Fibroblast of lung (primary cell): ENCODE data around the gene PLXNA4. TPM values are rescaled to one million over a fixed set of nuclear protein-coding genes. Genes with fewer than 3 reads are reported as not detected.

Experiments used
- DNase-seq, 2 donors: peaks; one replicate each; pipeline versions ENCODE4 v3.0.0 to v3.0.0-alpha.2; 2010; ENCODE audit warnings: low read depth in 2 of 2
- H2AFZ ChIP-seq: 2 replicates; pipeline ENCODE4 v1.5.1; 2012; ENCODE audit warnings: low read length, control low read depth, inconsistent platforms
- H3K27ac ChIP-seq: 2 replicates; pipeline ENCODE4 v1.5.1; 2011; ENCODE audit warnings: low read length, control low read depth; ENCODE audit not compliant: insufficient read depth
- H3K27me3 ChIP-seq: 2 replicates; pipeline ENCODE4 v1.5.1; 2011; ENCODE audit warnings: mild to moderate bottlenecking, low read length; ENCODE audit not compliant: control insufficient read depth, insufficient read depth
- H3K36me3 ChIP-seq: 2 replicates; pipeline ENCODE4 v1.5.1; 2011; ENCODE audit warnings: low read length; ENCODE audit not compliant: control insufficient read depth, insufficient read depth
- H3K4me1 ChIP-seq: 2 replicates; pipeline ENCODE4 v1.5.1; 2011; ENCODE audit warnings: low read length; ENCODE audit not compliant: control insufficient read depth, insufficient read depth; ENCODE audit errors: extremely low read depth
- H3K4me2 ChIP-seq: 2 replicates; pipeline ENCODE4 v1.5.1; 2011; ENCODE audit warnings: low read length, control low read depth; ENCODE audit not compliant: insufficient read depth; ENCODE audit errors: extremely low read depth
- H3K4me3 ChIP-seq, 4 experiments: fragments of 200-600 bp in 1 of 4; sonication (generic) in 1 of 4; replicated peaks in 1 of 4; 2 replicates each; pipeline ENCODE4 v1.5.1; 2011 to 2016; ENCODE audit warnings: low read length in 4 of 4, low read depth in 3 of 4, mild to moderate bottlenecking in 3 of 4, control low read depth in 2 of 4, inconsistent platforms in 1 of 4, mixed read lengths in 1 of 4; ENCODE audit not compliant: insufficient read depth in 1 of 4; ENCODE audit errors: control extremely low read depth in 1 of 4
- H3K79me2 ChIP-seq: 2 replicates; pipeline ENCODE4 v1.5.1; 2012; ENCODE audit warnings: mild to moderate bottlenecking, low read length, inconsistent platforms; ENCODE audit not compliant: control insufficient read depth, insufficient read depth
- H3K9ac ChIP-seq: 2 replicates; pipeline ENCODE4 v1.5.1; 2011; ENCODE audit warnings: mild to moderate bottlenecking, low read length, control low read depth; ENCODE audit not compliant: insufficient read depth
- H3K9me3 ChIP-seq: 2 replicates; pipeline ENCODE4 v1.5.1; 2012; ENCODE audit warnings: low read depth, low read length; ENCODE audit not compliant: control insufficient read depth, insufficient read depth
- H4K20me1 ChIP-seq: 2 replicates; pipeline ENCODE4 v1.5.1; 2011; ENCODE audit warnings: low read length; ENCODE audit not compliant: control insufficient read depth, insufficient read depth; ENCODE audit errors: extremely low read depth
- CTCF ChIP-seq, 2 donors: IDR thresholded peaks in 1 of 2; conservative IDR thresholded peaks in 1 of 2; 1 replicate in 1 of 2; 2 replicates in 1 of 2; pipeline ENCODE4 v1.5.1; 2011 to 2012; ENCODE audit warnings: low read length in 2 of 2, control low read depth in 1 of 2, inconsistent platforms in 1 of 2, low read depth in 1 of 2, mild to moderate bottlenecking in 1 of 2
- EZH2 ChIP-seq: IDR thresholded peaks from 2 replicates; pipeline ENCODE4 v1.5.1; 2012; ENCODE audit warnings: low read length, control low read depth, mild to moderate bottlenecking; ENCODE audit errors: missing control alignments
- polyA plus RNA-seq, 2 donors: library from polyadenylated mRNA; depleted of rRNA in 1 of 2; stranded (reverse) in 1 of 2; unstranded in 1 of 2; fragments of >200 nt; gene quantifications; 2 replicates each; pipeline ENCODE4 v1.2.1, GENCODE V29; 2011 to 2012; ENCODE audit warnings: missing spikeins in 1 of 2
- total RNA-seq: library from RNA; depleted of rRNA; stranded (reverse); fragments of >200 nt; gene quantifications from 2 replicates; pipeline ENCODE4 v1.2.1, GENCODE V29; 2014

PLXNA4 gene
- total and polyA plus RNA-seq, 2 donors (not counting 1 experiment from before 2014, with no cell fraction given): 1.2 to 1.5 TPM

DNA sequence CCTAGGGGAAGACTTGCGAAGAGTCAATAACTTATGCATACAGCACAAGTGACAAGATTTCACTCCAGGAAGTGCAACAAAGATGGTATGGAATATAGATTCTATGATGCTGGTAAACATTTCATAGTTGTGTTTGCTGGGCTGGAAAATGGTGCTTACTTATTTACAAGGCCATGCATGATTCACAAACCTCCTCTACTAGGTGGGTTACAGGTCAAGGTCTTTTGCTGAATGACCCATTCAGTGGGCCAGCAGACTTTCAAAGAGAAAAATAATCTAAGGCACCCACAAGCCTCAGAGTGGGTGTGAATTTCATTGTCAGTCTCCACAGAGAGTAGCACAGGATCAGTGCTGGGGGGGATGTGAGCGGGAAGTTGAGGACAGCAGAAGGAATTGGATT, 378.5 kb downstream of the PLXNA4 start:
- Histone ChIP-seq H4K20me1 (no peaks in the 10 kb centered on the region), H3K4me1 (no peaks in the 10 kb centered on the region), H3K36me3 (no peaks in the 10 kb centered on the region), H3K9ac (no peak overlapping the region), H3K27me3 (no peaks in the 10 kb centered on the region), H3K4me3 (no peak overlapping the region), H2AFZ (no peak overlapping the region), H3K27ac (no peak overlapping the region), H3K79me2 (no peaks in the 10 kb centered on the region), H3K9me3 (no peaks in the 10 kb centered on the region), H3K4me2 (no peak overlapping the region)
- TF ChIP-seq CTCF (conservative IDR thresholded peaks at IDR 0.05 in 1 of 2, IDR thresholded peaks at IDR 0.05 in 1 of 2; ENCODE audit: low read depth in 1 of 2, low read length in 2 of 2): no peak
- no peak for TF ChIP-seq EZH2
- DNase-seq: no peak

DNA sequence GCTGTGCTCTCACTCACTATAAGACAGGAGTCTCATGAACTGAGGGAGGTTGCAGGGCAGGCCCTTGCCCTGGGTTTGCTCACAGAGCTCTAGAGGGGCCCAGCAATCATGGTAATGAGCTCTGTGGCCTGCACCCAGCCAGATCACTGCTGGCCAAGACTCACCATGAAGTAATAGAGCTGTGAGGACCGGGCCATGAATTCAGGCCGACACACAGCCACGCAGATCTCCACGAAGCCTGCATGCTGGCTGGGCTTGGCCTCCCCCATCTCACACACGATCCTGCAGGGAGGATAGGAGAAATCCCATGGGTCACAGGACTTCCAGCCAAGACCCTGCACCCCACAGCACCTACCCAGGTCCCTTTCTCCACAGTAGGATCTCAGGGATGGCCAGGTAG, 382.4 kb downstream of the PLXNA4 start:
- Histone ChIP-seq H4K20me1 (no peaks in the 10 kb centered on the region), H3K4me1 (no peaks in the 10 kb centered on the region), H3K27ac (no peak overlapping the region), H3K9ac (no peak overlapping the region), H2AFZ (no peak overlapping the region), H3K9me3 (no peaks in the 10 kb centered on the region), H3K79me2 (no peaks in the 10 kb centered on the region), H3K27me3 (no peaks in the 10 kb centered on the region), H3K4me2 (no peak overlapping the region), H3K4me3 (no peak overlapping the region), H3K36me3 (no peaks in the 10 kb centered on the region)
- no peak for DNase-seq
- TF ChIP-seq EZH2 (no peak), CTCF (conservative IDR thresholded peaks at IDR 0.05 in 1 of 2, IDR thresholded peaks at IDR 0.05 in 1 of 2; ENCODE audit: low read depth in 1 of 2, low read length in 2 of 2) (no peak)

DNA sequence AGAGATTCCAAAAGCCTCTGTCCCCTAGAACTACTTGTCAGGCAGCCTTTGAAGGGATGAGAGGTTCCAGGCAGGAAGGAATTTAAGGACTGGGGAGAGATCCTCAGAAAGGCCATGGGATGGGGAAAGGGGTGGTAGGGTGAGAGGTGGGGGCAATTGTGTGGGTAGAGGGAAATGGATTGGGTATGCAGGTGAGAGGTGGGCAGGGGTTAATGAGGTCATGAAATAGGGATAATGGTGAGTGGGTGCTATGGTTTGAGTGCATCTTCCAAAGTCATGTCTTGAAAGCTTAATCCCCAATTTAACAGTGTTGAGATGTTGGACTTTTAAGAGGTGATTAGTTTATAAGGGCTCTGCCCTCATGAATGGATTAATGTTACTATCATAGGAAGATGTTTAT, 383.5 kb downstream of the PLXNA4 start:
- Histone ChIP-seq H2AFZ (no peak overlapping the region), H3K4me3 (no peak overlapping the region), H3K79me2 (no peaks in the 10 kb centered on the region), H3K9ac (no peak overlapping the region), H3K27ac (no peak overlapping the region), H3K4me2 (no peak overlapping the region), H3K4me1 (no peaks in the 10 kb centered on the region), H3K36me3 (no peaks in the 10 kb centered on the region), H3K9me3 (no peaks in the 10 kb centered on the region), H4K20me1 (no peaks in the 10 kb centered on the region), H3K27me3 (no peaks in the 10 kb centered on the region)
- TF ChIP-seq CTCF (conservative IDR thresholded peaks at IDR 0.05 in 1 of 2, IDR thresholded peaks at IDR 0.05 in 1 of 2; ENCODE audit: low read depth in 1 of 2, low read length in 2 of 2) (no peak), EZH2 (no peak)
- DNase-seq: no peak
